A549 (cell line): Measurements from ENCODE around the gene TOGARAM1.

Experiments
- CTCF ChIP-seq: fragments of >200 bp; sonication (Bioruptor Twin); formaldehyde crosslinking; IDR thresholded peaks from 3 replicates; pipeline ENCODE4 v1.5.1; 2016
- HOXA7 ChIP-seq: fragments of 250-450 bp; sonication (Bioruptor Pico); IDR thresholded peaks from 2 replicates; pipeline ENCODE4 v1.5.0; 2020; ENCODE audit warnings: mild to moderate bottlenecking, moderate library complexity
- POLR2A ChIP-seq: IDR thresholded peaks from 2 replicates; pipeline ENCODE4 v1.6.1; 2012; ENCODE audit warnings: mild to moderate bottlenecking, low read length

- TF ChIP-seq POLR2A (no peak), CTCF (no peak), HOXA7 (CRISPR knock-in tag) (no peak)
Measured at GRCh38 chr14:45065956-45066355, 104.0 kb downstream of the TOGARAM1 start.
